WTC11 (cell line): Measurements from ENCODE around the gene TCF7L2. TPM values are rescaled to one million over a fixed set of nuclear protein-coding genes. Genes with fewer than 3 reads are reported as not detected.
A peak's percentile ranks its signal among the peaks of the same experiment; 100 is the strongest.

ENCODE experiments used
- ATAC-seq: fragments of 200-7000 bp; cut with Tn5 transposase; 2 replicates; pipeline ENCODE4 v1.10.0; 2021; ENCODE audit warnings: mild to moderate bottlenecking, moderate library complexity
- CTCF ChIA-PET: fragments of 300-600 bp; sonication (Branson Sonifier 250); formaldehyde crosslinking; loops from one replicate; lab custom pipeline; 2021; ENCODE audit warnings: antibody characterized with exemption; lab: Charles Lee
- POLR2A ChIA-PET: fragments of 350-600 bp; sonication (Branson Sonifier 250); formaldehyde crosslinking; loops from one replicate; lab custom pipeline; 2021; ENCODE audit warnings: antibody characterized with exemption; lab: Charles Lee
- DNase-seq: peaks from one replicate; pipeline ENCODE4 v3.0.0; 2021; ENCODE audit warnings: low spot score
- H3K27ac Mint-ChIP-seq: 2 replicates; pipeline ENCODE4 v1.8.0; 2021; ENCODE audit warnings: mixed read lengths
- H3K27me3 Mint-ChIP-seq: 2 replicates; pipeline ENCODE4 v1.8.0; 2021; ENCODE audit warnings: low read depth, mild to moderate bottlenecking, moderate library complexity, mixed read lengths
- H3K36me3 Mint-ChIP-seq: 2 replicates; pipeline ENCODE4 v1.8.0; 2021; ENCODE audit warnings: mixed read lengths
- H3K4me1 Mint-ChIP-seq: 2 replicates; pipeline ENCODE4 v1.8.0; 2022; ENCODE audit warnings: mixed read lengths
- H3K4me3 Mint-ChIP-seq: 2 replicates; pipeline ENCODE4 v1.8.0; 2021; ENCODE audit warnings: mild to moderate bottlenecking, moderate library complexity, mixed read lengths
- H3K9me3 Mint-ChIP-seq: 2 replicates; pipeline ENCODE4 v1.8.0; 2021; ENCODE audit warnings: mixed read lengths
- ATF1 ChIP-seq: sonication (generic); formaldehyde crosslinking; IDR thresholded peaks from 2 replicates; pipeline ENCODE4 v1.8.1; 2023; ENCODE audit warnings: mild to moderate bottlenecking, moderate library complexity, missing genetic modification reagents
- ATF2 ChIP-seq: sonication (generic); formaldehyde crosslinking; IDR thresholded peaks from 2 replicates; pipeline ENCODE4 v1.8.1; 2022; ENCODE audit warnings: low read depth, missing genetic modification reagents, borderline replicate concordance
- CREM ChIP-seq: sonication (generic); formaldehyde crosslinking; IDR thresholded peaks from 2 replicates; pipeline ENCODE4 v1.8.1; 2022; ENCODE audit warnings: mild to moderate bottlenecking, missing genetic modification reagents, moderate library complexity
- E2F5 ChIP-seq: sonication (generic); formaldehyde crosslinking; IDR thresholded peaks from 2 replicates; pipeline ENCODE4 v1.8.1; 2022; ENCODE audit warnings: mild to moderate bottlenecking, moderate library complexity, missing genetic modification reagents
- ELF4 ChIP-seq: sonication (generic); formaldehyde crosslinking; IDR thresholded peaks from 2 replicates; pipeline ENCODE4 v1.8.1; 2022; ENCODE audit warnings: low read depth, mild to moderate bottlenecking, moderate library complexity, missing genetic modification reagents
- EMX1 ChIP-seq: fragments of 250-450 bp; sonication (Bioruptor Pico); IDR thresholded peaks from 2 replicates; pipeline ENCODE4 v1.8.0; 2021; ENCODE audit warnings: mild to moderate bottlenecking
- FOXP1 ChIP-seq: sonication (generic); formaldehyde crosslinking; IDR thresholded peaks from 2 replicates; pipeline ENCODE4 v1.8.0; 2022; ENCODE audit warnings: missing genetic modification reagents, mild to moderate bottlenecking, moderate library complexity, borderline replicate concordance
- FOXP4 ChIP-seq: sonication (generic); formaldehyde crosslinking; IDR thresholded peaks from 2 replicates; pipeline ENCODE4 v1.8.0; 2022; ENCODE audit warnings: mild to moderate bottlenecking, missing genetic modification reagents
- MXD4 ChIP-seq: fragments of 250-450 bp; sonication (Bioruptor Pico); IDR thresholded peaks from 2 replicates; pipeline ENCODE4 v1.8.0; 2021; ENCODE audit warnings: mild to moderate bottlenecking, moderate library complexity, borderline replicate concordance
- NFE2L1 ChIP-seq: sonication (generic); formaldehyde crosslinking; IDR thresholded peaks from 2 replicates; pipeline ENCODE4 v1.8.1; 2023; ENCODE audit warnings: missing genetic modification reagents
- NFYB ChIP-seq: sonication (generic); formaldehyde crosslinking; conservative IDR thresholded peaks from 2 replicates; pipeline ENCODE4 v1.8.0; 2022; ENCODE audit warnings: low read depth, missing genetic modification reagents
- RORB ChIP-seq: fragments of 250-450 bp; sonication (Bioruptor Pico); IDR thresholded peaks from 2 replicates; pipeline ENCODE4 v1.9.0; 2021; ENCODE audit warnings: mild to moderate bottlenecking
- TEAD4 ChIP-seq: sonication (generic); formaldehyde crosslinking; IDR thresholded peaks from 2 replicates; pipeline ENCODE4 v1.8.0; 2022; ENCODE audit warnings: mild to moderate bottlenecking, missing genetic modification reagents
- USF2 ChIP-seq: sonication (generic); formaldehyde crosslinking; IDR thresholded peaks from 2 replicates; pipeline ENCODE4 v1.8.1; 2023; ENCODE audit warnings: mild to moderate bottlenecking, missing genetic modification reagents, moderate library complexity
- ZNF138 ChIP-seq: sonication (generic); formaldehyde crosslinking; conservative IDR thresholded peaks from 2 replicates; pipeline ENCODE4 v1.8.1; 2022; ENCODE audit warnings: mild to moderate bottlenecking, moderate library complexity, missing genetic modification reagents
- ZNF263 ChIP-seq: sonication (generic); formaldehyde crosslinking; IDR thresholded peaks from 2 replicates; pipeline ENCODE4 v1.8.1; 2022; ENCODE audit warnings: low read depth, mild to moderate bottlenecking, moderate library complexity, missing genetic modification reagents
- ZNF532 ChIP-seq: fragments of 250-450 bp; sonication (Bioruptor Pico); IDR thresholded peaks from 2 replicates; pipeline ENCODE4 v1.9.0; 2021; ENCODE audit warnings: mild to moderate bottlenecking, borderline replicate concordance
- total RNA-seq: library from RNA; stranded (reverse); gene quantifications from 3 replicates; pipeline ENCODE4 v1.2.3, GENCODE V29; 2021

TCF7L2 gene
- total RNA-seq, 1 experiment from 2014 or later, result 44.5 TPM

- CTCF ChIA-PET, result no interaction called here
- Mint-ChIP-seq H3K36me3 (no peaks in the 10 kb centered on the region), H3K4me1 (peaks cover 74% of the 10 kb centered on the region), H3K9me3 (no peaks in the 10 kb centered on the region), H3K27ac (no peak overlapping the region), H3K27me3 (no peaks in the 10 kb centered on the region), H3K4me3 (no peak overlapping the region)
- ATAC-seq, result no peak
- no peak for TF ChIP-seq MXD4
- no peak for TF ChIP-seq TEAD4 (CRISPR knock-in tag)
- no peak for TF ChIP-seq FOXP1 (CRISPR knock-in tag)
- POLR2A ChIA-PET, result no interaction called here
- DNase-seq, result no peak
Observed at GRCh38 chr10:113119801-113120200, 169.8 kb downstream of the TCF7L2 start.

GRCh38 chr10:113121153-113121552 lies 171.1 kb downstream of the TCF7L2 start:
- POLR2A ChIA-PET, result no interaction called here
- no peak for DNase-seq
- H3K36me3 Mint-ChIP-seq, result no peaks in the 10 kb centered on the region
- H3K4me3 Mint-ChIP-seq, result no peak overlapping the region; the same call in 1 of the 2 replicates
- peak; percentile 62 for ATAC-seq
- TF ChIP-seq ATF2, result no peak
- no peak for TF ChIP-seq CREM (CRISPR knock-in tag)
- TF ChIP-seq E2F5 (CRISPR knock-in tag), result no peak
- no peak for TF ChIP-seq NFYB (CRISPR knock-in tag)
- no peak for TF ChIP-seq FOXP4 (CRISPR knock-in tag)
- TF ChIP-seq USF2 (CRISPR knock-in tag), result no peak
- no peak for TF ChIP-seq ATF1 (CRISPR knock-in tag)
- TF ChIP-seq ZNF532 (CRISPR knock-in tag), result no peak
- no peak for TF ChIP-seq RORB (CRISPR knock-in tag)
- no peak for TF ChIP-seq EMX1 (CRISPR knock-in tag)
- TF ChIP-seq ZNF263 (CRISPR knock-in tag), result no peak
- TF ChIP-seq ELF4, result no peak
- TF ChIP-seq NFE2L1 (CRISPR knock-in tag), result no peak
- TF ChIP-seq ZNF138 (CRISPR knock-in tag), result no peak
- TF ChIP-seq, all 79 proteins: peak for 0
- Mint-ChIP-seq H3K27me3 (no peaks in the 10 kb centered on the region), H3K9me3 (no peaks in the 10 kb centered on the region), H3K27ac (peak overlapping the region; percentile 71), H3K4me1 (peaks cover 76% of the 10 kb centered on the region)
- CTCF ChIA-PET, result no interaction called here
